ENCODE data around the gene RB1. TPM values are rescaled to one million over a fixed set of nuclear protein-coding genes. Genes with fewer than 3 reads are reported as not detected.

The RB1 gene
- total RNA-seq, 1 experiment from 2014 or later, result 18.8 TPM

DNA sequence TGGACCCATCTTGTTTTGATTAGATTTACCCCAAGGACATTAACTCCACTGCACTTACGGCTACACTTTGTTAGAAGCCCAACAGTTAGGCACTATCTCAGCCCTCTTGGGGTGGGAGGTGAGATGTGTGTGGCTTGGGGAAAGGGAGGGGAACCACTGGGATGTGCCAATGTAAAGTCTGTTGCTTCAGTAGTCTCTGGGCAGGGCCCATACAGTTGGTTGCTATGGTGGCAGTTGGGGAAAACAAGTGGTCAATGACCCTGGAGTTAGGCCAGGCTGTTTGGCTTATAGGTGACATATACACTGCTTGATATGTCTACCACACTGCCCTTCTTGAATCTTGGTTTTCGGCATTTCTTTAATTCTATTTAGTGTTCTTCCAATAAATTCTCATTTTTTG lies 8.9 kb upstream of the RB1 start:
- Mint-ChIP-seq H3K36me3 (no peaks in the 10 kb centered on the region), H3K4me1 (0 out of 2 replicates have a peak, but pooled peaks cover 4% of the 10 kb centered on the region), H3K27ac (no peak overlapping the region), H3K4me3 (no peak overlapping the region), H3K27me3 (ENCODE audit: low read depth) (no peaks in the 10 kb centered on the region), H3K9me3 (no peaks in the 10 kb centered on the region)
- no peak for ATAC-seq
- ChIA-PET POLR2A (no interaction called here), CTCF (no interaction called here)
- TF ChIP-seq ZNF416 (CRISPR knock-in tag; IDR thresholded peaks at IDR 0.05) (no peak), ZNF396 (CRISPR knock-in tag; IDR thresholded peaks at IDR 0.05; ENCODE audit: borderline replicate concordance) (no peak), GABPB1 (CRISPR knock-in tag; IDR thresholded peaks at IDR 0.05) (no peak), IRF2 (CRISPR knock-in tag; IDR thresholded peaks at IDR 0.05; ENCODE audit: borderline replicate concordance, low read depth) (no peak), MXD4 (CRISPR knock-in tag; IDR thresholded peaks at IDR 0.05; ENCODE audit: borderline replicate concordance) (no peak), EMX1 (CRISPR knock-in tag; IDR thresholded peaks at IDR 0.05) (no peak), ZNF423 (CRISPR knock-in tag; IDR thresholded peaks at IDR 0.05) (no peak), CBFB (CRISPR knock-in tag; IDR thresholded peaks at IDR 0.05; ENCODE audit: low read depth) (no peak), NR3C1 (CRISPR knock-in tag; conservative IDR thresholded peaks at IDR 0.05; ENCODE audit: low read depth) (no peak), ELF4 (CRISPR knock-in tag; IDR thresholded peaks at IDR 0.05; ENCODE audit: low read depth) (no peak), OVOL2 (CRISPR knock-in tag; IDR thresholded peaks at IDR 0.05; ENCODE audit: borderline replicate concordance) (no peak), NFYB (CRISPR knock-in tag; conservative IDR thresholded peaks at IDR 0.05; ENCODE audit: low read depth) (no peak), ZNF219 (CRISPR knock-in tag; IDR thresholded peaks at IDR 0.05; ENCODE audit: borderline replicate concordance) (no peak), ZNF232 (CRISPR knock-in tag; IDR thresholded peaks at IDR 0.05) (no peak)
- TF ChIP-seq, protein P1, sequence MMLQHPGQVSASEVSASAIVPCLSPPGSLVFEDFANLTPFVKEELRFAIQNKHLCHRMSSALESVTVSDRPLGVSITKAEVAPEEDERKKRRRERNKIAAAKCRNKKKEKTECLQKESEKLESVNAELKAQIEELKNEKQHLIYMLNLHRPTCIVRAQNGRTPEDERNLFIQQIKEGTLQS (CRISPR knock-in tag; conservative IDR thresholded peaks at IDR 0.05), result no peak
- TF ChIP-seq, protein P2, sequence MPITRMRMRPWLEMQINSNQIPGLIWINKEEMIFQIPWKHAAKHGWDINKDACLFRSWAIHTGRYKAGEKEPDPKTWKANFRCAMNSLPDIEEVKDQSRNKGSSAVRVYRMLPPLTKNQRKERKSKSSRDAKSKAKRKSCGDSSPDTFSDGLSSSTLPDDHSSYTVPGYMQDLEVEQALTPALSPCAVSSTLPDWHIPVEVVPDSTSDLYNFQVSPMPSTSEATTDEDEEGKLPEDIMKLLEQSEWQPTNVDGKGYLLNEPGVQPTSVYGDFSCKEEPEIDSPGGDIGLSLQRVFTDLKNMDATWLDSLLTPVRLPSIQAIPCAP (CRISPR knock-in tag; IDR thresholded peaks at IDR 0.05), result no peak
- TF ChIP-seq, protein P3, sequence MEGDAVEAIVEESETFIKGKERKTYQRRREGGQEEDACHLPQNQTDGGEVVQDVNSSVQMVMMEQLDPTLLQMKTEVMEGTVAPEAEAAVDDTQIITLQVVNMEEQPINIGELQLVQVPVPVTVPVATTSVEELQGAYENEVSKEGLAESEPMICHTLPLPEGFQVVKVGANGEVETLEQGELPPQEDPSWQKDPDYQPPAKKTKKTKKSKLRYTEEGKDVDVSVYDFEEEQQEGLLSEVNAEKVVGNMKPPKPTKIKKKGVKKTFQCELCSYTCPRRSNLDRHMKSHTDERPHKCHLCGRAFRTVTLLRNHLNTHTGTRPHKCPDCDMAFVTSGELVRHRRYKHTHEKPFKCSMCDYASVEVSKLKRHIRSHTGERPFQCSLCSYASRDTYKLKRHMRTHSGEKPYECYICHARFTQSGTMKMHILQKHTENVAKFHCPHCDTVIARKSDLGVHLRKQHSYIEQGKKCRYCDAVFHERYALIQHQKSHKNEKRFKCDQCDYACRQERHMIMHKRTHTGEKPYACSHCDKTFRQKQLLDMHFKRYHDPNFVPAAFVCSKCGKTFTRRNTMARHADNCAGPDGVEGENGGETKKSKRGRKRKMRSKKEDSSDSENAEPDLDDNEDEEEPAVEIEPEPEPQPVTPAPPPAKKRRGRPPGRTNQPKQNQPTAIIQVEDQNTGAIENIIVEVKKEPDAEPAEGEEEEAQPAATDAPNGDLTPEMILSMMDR (IDR thresholded peaks at IDR 0.05), result no peak
- TF ChIP-seq, protein P4, sequence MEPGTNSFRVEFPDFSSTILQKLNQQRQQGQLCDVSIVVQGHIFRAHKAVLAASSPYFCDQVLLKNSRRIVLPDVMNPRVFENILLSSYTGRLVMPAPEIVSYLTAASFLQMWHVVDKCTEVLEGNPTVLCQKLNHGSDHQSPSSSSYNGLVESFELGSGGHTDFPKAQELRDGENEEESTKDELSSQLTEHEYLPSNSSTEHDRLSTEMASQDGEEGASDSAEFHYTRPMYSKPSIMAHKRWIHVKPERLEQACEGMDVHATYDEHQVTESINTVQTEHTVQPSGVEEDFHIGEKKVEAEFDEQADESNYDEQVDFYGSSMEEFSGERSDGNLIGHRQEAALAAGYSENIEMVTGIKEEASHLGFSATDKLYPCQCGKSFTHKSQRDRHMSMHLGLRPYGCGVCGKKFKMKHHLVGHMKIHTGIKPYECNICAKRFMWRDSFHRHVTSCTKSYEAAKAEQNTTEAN (CRISPR knock-in tag; IDR thresholded peaks at IDR 0.05), result no peak
- TF ChIP-seq, protein P5, sequence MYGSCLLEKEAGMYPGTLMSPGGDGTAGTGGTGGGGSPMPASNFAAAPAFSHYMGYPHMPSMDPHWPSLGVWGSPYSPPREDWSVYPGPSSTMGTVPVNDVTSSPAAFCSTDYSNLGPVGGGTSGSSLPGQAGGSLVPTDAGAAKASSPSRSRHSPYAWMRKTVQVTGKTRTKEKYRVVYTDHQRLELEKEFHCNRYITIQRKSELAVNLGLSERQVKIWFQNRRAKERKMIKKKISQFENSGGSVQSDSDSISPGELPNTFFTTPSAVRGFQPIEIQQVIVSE (CRISPR knock-in tag; IDR thresholded peaks at IDR 0.05; ENCODE audit: borderline replicate concordance), result no peak
- TF ChIP-seq, protein P6, sequence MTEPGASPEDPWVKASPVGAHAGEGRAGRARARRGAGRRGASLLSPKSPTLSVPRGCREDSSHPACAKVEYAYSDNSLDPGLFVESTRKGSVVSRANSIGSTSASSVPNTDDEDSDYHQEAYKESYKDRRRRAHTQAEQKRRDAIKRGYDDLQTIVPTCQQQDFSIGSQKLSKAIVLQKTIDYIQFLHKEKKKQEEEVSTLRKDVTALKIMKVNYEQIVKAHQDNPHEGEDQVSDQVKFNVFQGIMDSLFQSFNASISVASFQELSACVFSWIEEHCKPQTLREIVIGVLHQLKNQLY (CRISPR knock-in tag; IDR thresholded peaks at IDR 0.05), result no peak
- no peak for DNase-seq (ENCODE audit: low spot score)

DNA sequence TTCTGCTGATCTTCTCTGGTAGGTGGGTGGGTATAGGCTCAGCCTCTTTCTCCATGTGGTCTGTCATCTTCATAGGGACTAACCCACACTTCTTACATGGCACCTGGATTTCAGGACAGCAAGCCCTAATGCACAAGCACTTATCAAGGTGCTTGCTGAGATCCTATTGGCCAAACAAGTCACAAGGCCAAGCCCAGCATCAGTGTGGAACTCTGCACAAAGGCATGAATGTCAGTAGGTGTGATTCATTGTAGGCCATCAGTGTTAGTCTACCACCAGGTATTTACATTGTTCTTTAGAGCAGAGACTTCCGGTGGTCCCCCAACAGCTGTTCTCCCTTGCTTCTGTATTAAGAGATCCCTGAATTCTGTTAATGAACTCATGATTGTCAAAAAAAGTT lies 8.3 kb upstream of the RB1 start:
- H3K9me3 Mint-ChIP-seq, result no peaks in the 10 kb centered on the region
- CTCF ChIA-PET, result no interaction called here
- TF ChIP-seq ETV6 (CRISPR knock-in tag; IDR thresholded peaks at IDR 0.05) (no peak), SMAD3 (CRISPR knock-in tag; IDR thresholded peaks at IDR 0.05; ENCODE audit: borderline replicate concordance) (no peak), ELF4 (CRISPR knock-in tag; IDR thresholded peaks at IDR 0.05; ENCODE audit: low read depth) (no peak), ZNF263 (CRISPR knock-in tag; IDR thresholded peaks at IDR 0.05; ENCODE audit: low read depth) (no peak), JUN (CRISPR knock-in tag; IDR thresholded peaks at IDR 0.05) (no peak), ZBTB21 (CRISPR knock-in tag; IDR thresholded peaks at IDR 0.05; ENCODE audit: borderline replicate concordance) (no peak), RORB (CRISPR knock-in tag; IDR thresholded peaks at IDR 0.05) (no peak), TEAD4 (CRISPR knock-in tag; IDR thresholded peaks at IDR 0.05) (no peak), FOXJ3 (CRISPR knock-in tag; IDR thresholded peaks at IDR 0.05; ENCODE audit: borderline replicate concordance) (no peak)
- TF ChIP-seq, protein P7, sequence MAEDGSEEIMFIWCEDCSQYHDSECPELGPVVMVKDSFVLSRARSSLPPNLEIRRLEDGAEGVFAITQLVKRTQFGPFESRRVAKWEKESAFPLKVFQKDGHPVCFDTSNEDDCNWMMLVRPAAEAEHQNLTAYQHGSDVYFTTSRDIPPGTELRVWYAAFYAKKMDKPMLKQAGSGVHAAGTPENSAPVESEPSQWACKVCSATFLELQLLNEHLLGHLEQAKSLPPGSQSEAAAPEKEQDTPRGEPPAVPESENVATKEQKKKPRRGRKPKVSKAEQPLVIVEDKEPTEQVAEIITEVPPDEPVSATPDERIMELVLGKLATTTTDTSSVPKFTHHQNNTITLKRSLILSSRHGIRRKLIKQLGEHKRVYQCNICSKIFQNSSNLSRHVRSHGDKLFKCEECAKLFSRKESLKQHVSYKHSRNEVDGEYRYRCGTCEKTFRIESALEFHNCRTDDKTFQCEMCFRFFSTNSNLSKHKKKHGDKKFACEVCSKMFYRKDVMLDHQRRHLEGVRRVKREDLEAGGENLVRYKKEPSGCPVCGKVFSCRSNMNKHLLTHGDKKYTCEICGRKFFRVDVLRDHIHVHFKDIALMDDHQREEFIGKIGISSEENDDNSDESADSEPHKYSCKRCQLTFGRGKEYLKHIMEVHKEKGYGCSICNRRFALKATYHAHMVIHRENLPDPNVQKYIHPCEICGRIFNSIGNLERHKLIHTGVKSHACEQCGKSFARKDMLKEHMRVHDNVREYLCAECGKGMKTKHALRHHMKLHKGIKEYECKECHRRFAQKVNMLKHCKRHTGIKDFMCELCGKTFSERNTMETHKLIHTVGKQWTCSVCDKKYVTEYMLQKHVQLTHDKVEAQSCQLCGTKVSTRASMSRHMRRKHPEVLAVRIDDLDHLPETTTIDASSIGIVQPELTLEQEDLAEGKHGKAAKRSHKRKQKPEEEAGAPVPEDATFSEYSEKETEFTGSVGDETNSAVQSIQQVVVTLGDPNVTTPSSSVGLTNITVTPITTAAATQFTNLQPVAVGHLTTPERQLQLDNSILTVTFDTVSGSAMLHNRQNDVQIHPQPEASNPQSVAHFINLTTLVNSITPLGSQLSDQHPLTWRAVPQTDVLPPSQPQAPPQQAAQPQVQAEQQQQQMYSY (CRISPR knock-in tag; IDR thresholded peaks at IDR 0.05), result no peak

More for the DNA sequence above, 8.3 kb upstream of the RB1 start:
- POLR2A ChIA-PET, result no interaction called here
- Mint-ChIP-seq H3K4me3 (no peak overlapping the region), H3K4me1 (0 out of 2 replicates have a peak, but pooled peaks cover 4% of the 10 kb centered on the region), H3K27ac (no peak overlapping the region), H3K27me3 (ENCODE audit: low read depth) (no peaks in the 10 kb centered on the region), H3K36me3 (no peaks in the 10 kb centered on the region)
- ATAC-seq (peak; percentile 50), DNase-seq (ENCODE audit: low spot score) (no peak)
